ENCODE measurements around the gene HTATSF1. TPM values are rescaled to one million over a fixed set of nuclear protein-coding genes. Genes with fewer than 3 reads are reported as not detected.

The HTATSF1 gene
- total RNA-seq, 4 donors from 2014 or later = 62.1 to 76.5 (median 69.4) TPM

DNA sequence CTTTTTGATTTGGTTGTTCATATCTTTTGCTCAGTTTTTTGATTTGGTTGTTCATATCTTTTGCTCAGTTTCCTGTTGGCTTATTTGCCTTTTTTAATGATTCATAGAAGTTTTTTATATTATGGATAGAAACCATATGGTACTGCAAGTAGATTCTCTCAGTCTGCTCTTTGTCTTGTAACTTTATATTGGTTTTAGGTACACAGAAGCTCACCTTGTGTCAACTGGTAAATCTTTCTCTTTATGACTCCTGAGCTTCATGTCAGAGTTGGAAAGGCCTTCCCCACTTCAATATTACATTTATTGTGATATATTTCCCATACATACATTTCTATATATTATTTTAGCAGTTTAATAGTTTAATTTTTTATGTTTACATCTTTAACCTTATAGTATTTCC, 26.4 kb downstream of the HTATSF1 start:
- H3K4me3 ChIP-seq = no peak overlapping the region

GRCh38 chrX:136525738-136526606, 28.6 kb downstream of the HTATSF1 start:
- Histone ChIP-seq H3K36me3 (no peaks in the 10 kb centered on the region), H3K27me3 (no peaks in the 10 kb centered on the region), H3K4me3 (no peak overlapping the region), H3K27ac (peak overlapping the region in 3 of 4 donors; percentile 58 to 72 (median 68)), H3K4me1 (peaks cover 0 to 22% (median 0%) of the 10 kb centered on the region in 3 donors), H3K9me3 (no peaks in the 10 kb centered on the region)
- TF ChIP-seq POLR2A (IDR thresholded peaks at IDR 0.05) (no peak), EP300 (IDR thresholded peaks at IDR 0.05) (no peak), CTCF (IDR thresholded peaks at IDR 0.05) (no peak), POLR2AphosphoS5 (IDR thresholded peaks at IDR 0.05) (no peak)
- peak; percentile 95 for ATAC-seq
- 7 to 24% methylated on average over 2 of the region's 2 CpGs for WGBS, 2 donors (ENCODE audit: low coverage in 1 of 2)

More for the DNA sequence above, 26.4 kb downstream of the HTATSF1 start:
- no peak for ATAC-seq
- Histone ChIP-seq H3K4me1 (peaks cover 0 to 22% (median 0%) of the 10 kb centered on the region in 3 donors), H3K36me3 (no peaks in the 10 kb centered on the region), H3K27me3 (no peaks in the 10 kb centered on the region), H3K9me3 (no peaks in the 10 kb centered on the region), H3K27ac (no peak overlapping the region)
- TF ChIP-seq POLR2A (IDR thresholded peaks at IDR 0.05) (no peak), CTCF (IDR thresholded peaks at IDR 0.05) (no peak)

DNA sequence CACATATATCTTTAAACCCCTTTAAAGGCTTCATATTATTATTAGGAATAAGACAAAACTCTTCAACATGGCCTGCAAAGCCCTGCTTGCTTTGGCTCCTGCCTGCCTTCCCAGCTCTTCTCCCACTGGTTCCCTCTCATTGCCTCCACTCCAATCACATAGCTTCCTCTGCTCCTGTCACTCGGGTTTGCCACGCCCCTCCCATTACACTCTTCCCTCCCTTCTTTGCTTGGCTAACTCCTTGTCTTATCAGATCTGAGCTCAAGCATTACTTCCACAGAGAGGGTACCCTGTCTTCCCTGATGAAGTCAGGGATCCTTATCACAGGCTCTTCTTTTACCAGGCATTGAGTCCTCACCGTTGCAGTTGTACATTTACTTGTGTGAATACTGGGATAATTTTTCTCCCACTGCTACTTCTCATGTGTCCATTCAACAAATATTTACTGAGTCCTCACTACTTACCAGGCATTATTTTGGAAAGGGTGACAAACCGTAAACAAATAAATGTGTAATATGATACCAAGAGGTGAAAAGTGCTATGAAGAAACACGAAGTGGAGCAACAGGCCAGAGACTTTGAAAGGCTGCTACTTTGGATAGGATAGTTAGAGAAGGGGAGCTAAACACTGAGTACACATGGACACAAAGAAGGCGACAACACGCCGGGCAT, 31.4 kb downstream of the HTATSF1 start:
- 77 to 81% methylated on average over 6 to 8 of the region's 8 CpGs for WGBS, 2 donors (ENCODE audit: low coverage in 1 of 2)
- H3K4me3 ChIP-seq = no peak overlapping the region
- no peak overlapping the region for H3K27ac ChIP-seq
- H3K27me3 ChIP-seq = no peaks in the 10 kb centered on the region
- H3K36me3 ChIP-seq = no peaks in the 10 kb centered on the region
- ATAC-seq = no peak
- peaks cover 0 to 22% (median 0%) of the 10 kb centered on the region in 3 donors for H3K4me1 ChIP-seq
- TF ChIP-seq POLR2A (IDR thresholded peaks at IDR 0.05) (no peak), POLR2AphosphoS5 (IDR thresholded peaks at IDR 0.05) (no peak), CTCF (IDR thresholded peaks at IDR 0.05) (no peak), EP300 (IDR thresholded peaks at IDR 0.05) (no peak)
- H3K9me3 ChIP-seq = no peaks in the 10 kb centered on the region

GRCh38 chrX:136529795-136530194, 32.4 kb downstream of the HTATSF1 start:
- Histone ChIP-seq H3K36me3 (no peaks in the 10 kb centered on the region), H3K9me3 (no peaks in the 10 kb centered on the region), H3K27me3 (no peaks in the 10 kb centered on the region), H3K4me3 (no peak overlapping the region), H3K4me1 (peaks cover 0 to 22% (median 0%) of the 10 kb centered on the region in 3 donors), H3K27ac (no peak overlapping the region)
- TF ChIP-seq EP300 (IDR thresholded peaks at IDR 0.05) (no peak), POLR2AphosphoS5 (IDR thresholded peaks at IDR 0.05) (no peak), CTCF (IDR thresholded peaks at IDR 0.05) (no peak), POLR2A (IDR thresholded peaks at IDR 0.05) (no peak)
- ATAC-seq = no peak
- 75 to 77% methylated on average over 2 of the region's 2 CpGs for WGBS, 2 donors (ENCODE audit: low coverage in 1 of 2)
